GM18517 (cell line): Measurements from ENCODE around the gene RAB11FIP5.
"Not testable (repeated sequence)": the region's sequence is repeated elsewhere in the genome, so short reads cannot be mapped to it uniquely, and the experiment has no call there.

Source experiments
- ATAC-seq: cut with Tn5 transposase; IDR thresholded peaks from one replicate; pipeline ENCODE4 v1.9.1; 2021; ENCODE audit warnings: mild to moderate bottlenecking, moderate library complexity; ENCODE audit not compliant: unreplicated experiment

The RAB11FIP5 gene

GRCh38 chr2:73111073-73112025 is 1.4 kb downstream of the RAB11FIP5 start:
- no peak for ATAC-seq

GRCh38 chr2:73110168-73111072 is 2.3 kb downstream of the RAB11FIP5 start:
- no peak for ATAC-seq

- ATAC-seq = no peak
These were observed 3.1 kb downstream of the RAB11FIP5 start for GRCh38 chr2:73109431-73110167.

- ATAC-seq = no peak
These were observed 5.4 kb downstream of the RAB11FIP5 start for GRCh38 chr2:73107211-73107926.

GRCh38 chr2:73106791-73107190 is 6.0 kb downstream of the RAB11FIP5 start:
- ATAC-seq = no peak

GRCh38 chr2:73105511-73105971 is 7.2 kb downstream of the RAB11FIP5 start:
- no peak for ATAC-seq

GRCh38 chr2:73104933-73105332 is 7.8 kb downstream of the RAB11FIP5 start:
- no peak for ATAC-seq

GRCh38 chr2:73103018-73103542 is 9.7 kb downstream of the RAB11FIP5 start:
- ATAC-seq = no peak

GRCh38 chr2:73101626-73102256 is 11.0 kb downstream of the RAB11FIP5 start:
- no peak for ATAC-seq

- ATAC-seq = no peak
These were observed 11.8 kb downstream of the RAB11FIP5 start for GRCh38 chr2:73100956-73101355.

- ATAC-seq = no peak
These were observed 13.3 kb downstream of the RAB11FIP5 start for GRCh38 chr2:73099486-73099885.

- no peak for ATAC-seq
These were observed 16.8 kb downstream of the RAB11FIP5 start for GRCh38 chr2:73095910-73096309.

- ATAC-seq = not testable (repeated sequence)
These were observed 19.0 kb downstream of the RAB11FIP5 start for GRCh38 chr2:73093601-73094218.

GRCh38 chr2:73092146-73092783 is 20.5 kb downstream of the RAB11FIP5 start:
- no peak for ATAC-seq

GRCh38 chr2:73091696-73092095 is 21.1 kb downstream of the RAB11FIP5 start:
- no peak for ATAC-seq

GRCh38 chr2:73091164-73091563 is 21.6 kb downstream of the RAB11FIP5 start:
- no peak for ATAC-seq

- ATAC-seq = no peak
These were observed 23.3 kb downstream of the RAB11FIP5 start for GRCh38 chr2:73089270-73090030.

GRCh38 chr2:73088703-73089102 is 24.0 kb downstream of the RAB11FIP5 start:
- no peak for ATAC-seq
